H1 (cell line): Measurements from ENCODE around the gene TLR2. TPM values are rescaled to one million over a fixed set of nuclear protein-coding genes. Genes with fewer than 3 reads are reported as not detected.

Source experiments
- CTCF ChIA-PET: fragments of 300-600 bp; sonication (Branson Sonifier 250); formaldehyde crosslinking; loops from one replicate; lab custom pipeline; 2021; ENCODE audit not compliant: partially characterized antibody; lab: Charles Lee
- POLR2A ChIA-PET: fragments of 300-600 bp; sonication (Branson Sonifier 250); formaldehyde crosslinking; loops from one replicate; lab custom pipeline; 2021; ENCODE audit warnings: inconsistent platforms; ENCODE audit not compliant: partially characterized antibody; lab: Charles Lee
- DNase-seq, 2 experiments: peaks; one replicate each; pipeline versions ENCODE4 v3.0.0 to v3.0.0-alpha.2; 2010 to 2022; ENCODE audit warnings: low spot score in 2 of 2, low read depth in 1 of 2, mixed read lengths in 1 of 2
- FAIRE-seq: peaks from 2 replicates; lab custom pipeline; 2011; peaks lifted over from hg19 to GRCh38; lab: Jason Lieb, UNC
- H2AFZ ChIP-seq: 2 replicates; pipeline ENCODE4 v1.8.1; 2012; ENCODE audit warnings: low read length, inconsistent platforms
- H2AK5ac ChIP-seq: 2 replicates; pipeline ENCODE4 v1.6.1; 2013; ENCODE audit warnings: low read depth, low read length
- H2BK120ac ChIP-seq: replicated peaks from 2 replicates; pipeline ENCODE3; 2013; ENCODE audit warnings: low read depth, low read length, inconsistent platforms
- H2BK12ac ChIP-seq: 2 replicates; pipeline ENCODE4 v1.6.1; 2013; ENCODE audit warnings: low read depth, low read length
- H2BK15ac ChIP-seq: 2 replicates; pipeline ENCODE4 v1.6.1; 2013; ENCODE audit warnings: low read length
- H2BK20ac ChIP-seq: 2 replicates; pipeline ENCODE4 v1.6.1; 2013; ENCODE audit warnings: low read length
- H2BK5ac ChIP-seq: 2 replicates; pipeline ENCODE4 v1.6.1; 2013; ENCODE audit warnings: low read depth, low read length
- H3K14ac ChIP-seq: 2 replicates; pipeline ENCODE4 v1.6.1; 2013; ENCODE audit warnings: inconsistent platforms; ENCODE audit not compliant: insufficient read length
- H3K18ac ChIP-seq: 2 replicates; pipeline ENCODE4 v1.6.1; 2013; ENCODE audit warnings: low read length; ENCODE audit errors: extremely low read depth
- H3K23ac ChIP-seq: 2 replicates; pipeline ENCODE4 v1.6.1; 2013; ENCODE audit warnings: inconsistent platforms; ENCODE audit not compliant: insufficient read length
- H3K23me2 ChIP-seq: 2 replicates; pipeline ENCODE4 v1.6.1; 2013; ENCODE audit warnings: low read depth, low read length
- H3K27ac ChIP-seq: 2 replicates; pipeline ENCODE4 v1.6.1; 2011; ENCODE audit warnings: low read depth, low read length, inconsistent platforms
- H3K27me3 ChIP-seq, 4 experiments: replicated peaks in 1 of 4; 1 replicate in 1 of 4; 2 replicates in 3 of 4; pipeline versions ENCODE4 v1.6.1 to v1.8.1; 2011 to 2013; ENCODE audit warnings: low read length in 3 of 4, mild to moderate bottlenecking in 3 of 4, inconsistent platforms in 2 of 4, mixed read lengths in 2 of 4, moderate library complexity in 1 of 4; ENCODE audit not compliant: control insufficient read depth in 3 of 4, insufficient read depth in 3 of 4; ENCODE audit errors: extremely low read depth in 1 of 4
- H3K36me3 ChIP-seq, 4 experiments: 2 replicates each; pipeline versions ENCODE4 v1.6.1 to v1.8.1; 2011 to 2013; ENCODE audit warnings: mild to moderate bottlenecking in 4 of 4, low read length in 3 of 4, moderate library complexity in 2 of 4, control low read depth in 1 of 4, inconsistent platforms in 1 of 4; ENCODE audit not compliant: insufficient read depth in 4 of 4, control insufficient read depth in 2 of 4
- H3K4ac ChIP-seq: replicated peaks from 2 replicates; pipeline ENCODE3; 2013; ENCODE audit warnings: low read length, low read depth, mixed read lengths, inconsistent platforms; ENCODE audit not compliant: insufficient read length
- H3K4me1 ChIP-seq, 4 experiments: replicated peaks in 1 of 4; 1 replicate in 1 of 4; 2 replicates in 3 of 4; pipeline versions ENCODE4 v1.6.1 to v1.8.1; 2011 to 2013; ENCODE audit warnings: low read length in 3 of 4, inconsistent platforms in 2 of 4, mixed read lengths in 1 of 4; ENCODE audit not compliant: insufficient read depth in 4 of 4, control insufficient read depth in 3 of 4
- H3K4me2 ChIP-seq, 2 experiments: 2 replicates each; pipeline versions ENCODE4 v1.6.1 to v1.8.1; 2011 to 2013; ENCODE audit warnings: low read depth in 2 of 2, low read length in 2 of 2, control low read depth in 1 of 2, inconsistent platforms in 1 of 2, mild to moderate bottlenecking in 1 of 2; ENCODE audit not compliant: insufficient read depth in 1 of 2
- H3K4me3 ChIP-seq, 4 experiments: fragments of 200-600, 300-600 bp in 1 of 4; sonication (generic), shearing (Covaris generic), sonication (Bioruptor Twin) in 1 of 4; 2 replicates each; pipeline versions ENCODE4 v1.5.1 to v1.8.1; 2011 to 2016; ENCODE audit warnings: low read length in 4 of 4, low read depth in 3 of 4, control low read depth in 2 of 4, inconsistent platforms in 2 of 4, mild to moderate bottlenecking in 2 of 4, mixed read lengths in 1 of 4, moderate library complexity in 1 of 4; ENCODE audit not compliant: insufficient read depth in 2 of 4; ENCODE audit errors: extremely low read depth in 1 of 4
- H3K56ac ChIP-seq: replicated peaks from 2 replicates; pipeline ENCODE3; 2013; ENCODE audit warnings: low read depth, mild to moderate bottlenecking, mixed read lengths, low read length, inconsistent platforms; ENCODE audit not compliant: insufficient read length
- H3K79me1 ChIP-seq: 2 replicates; pipeline ENCODE4 v1.6.1; 2013; ENCODE audit warnings: low read depth, low read length, control low read depth
- H3K79me2 ChIP-seq, 2 experiments: 2 replicates each; pipeline versions ENCODE4 v1.6.1 to v1.8.1; 2012 to 2013; ENCODE audit warnings: low read length in 2 of 2, mild to moderate bottlenecking in 2 of 2, inconsistent platforms in 1 of 2; ENCODE audit not compliant: insufficient read depth in 2 of 2, control insufficient read depth in 1 of 2
- H3K9ac ChIP-seq, 4 experiments: replicated peaks in 1 of 4; 1 replicate in 1 of 4; 2 replicates in 3 of 4; pipeline versions ENCODE4 v1.6.1 to v1.8.1; 2011 to 2013; ENCODE audit warnings: low read depth in 3 of 4, low read length in 3 of 4, control low read depth in 2 of 4, mild to moderate bottlenecking in 2 of 4, moderate library complexity in 2 of 4, inconsistent platforms in 1 of 4; ENCODE audit errors: extremely low read depth in 1 of 4
- H3K9me3 ChIP-seq, 2 experiments: 2 replicates each; pipeline versions ENCODE4 v1.6.1 to v1.8.1; 2012 to 2013; ENCODE audit warnings: mild to moderate bottlenecking in 2 of 2, moderate library complexity in 2 of 2, control low read depth in 1 of 2, inconsistent platforms in 1 of 2, low read depth in 1 of 2, low read length in 1 of 2, mixed read lengths in 1 of 2; ENCODE audit not compliant: insufficient read depth in 2 of 2
- H4K20me1 ChIP-seq, 2 experiments: replicated peaks in 1 of 2; 2 replicates each; pipeline versions ENCODE3 to v1.8.1; 2011 to 2013; ENCODE audit warnings: inconsistent platforms in 2 of 2, low read length in 2 of 2, mild to moderate bottlenecking in 1 of 2; ENCODE audit not compliant: insufficient read depth in 2 of 2, control insufficient read depth in 1 of 2
- H4K5ac ChIP-seq: 2 replicates; pipeline ENCODE4 v1.6.1; 2013; ENCODE audit warnings: low read length, low read depth, mixed read lengths, inconsistent platforms; ENCODE audit not compliant: insufficient read length
- H4K8ac ChIP-seq: 2 replicates; pipeline ENCODE4 v1.8.0; 2013; ENCODE audit warnings: mild to moderate bottlenecking, moderate library complexity, low read length, inconsistent platforms; ENCODE audit not compliant: insufficient read depth; ENCODE audit errors: extremely low read depth
- H4K91ac ChIP-seq: replicated peaks from 2 replicates; pipeline ENCODE3; 2013; ENCODE audit warnings: low read length, mixed read lengths, inconsistent platforms; ENCODE audit not compliant: insufficient read length
- CHD2 ChIP-seq: IDR thresholded peaks from 2 replicates; pipeline ENCODE4 v1.6.1; 2012; ENCODE audit warnings: low read length, improper control_type of control experiment
- GTF2F1 ChIP-seq: IDR thresholded peaks from 2 replicates; pipeline ENCODE4 v1.6.1; 2012; ENCODE audit warnings: low read depth, low read length, improper control_type of control experiment, borderline replicate concordance
- HDAC6 ChIP-seq: IDR thresholded peaks from one replicate; pipeline ENCODE4 v1.7.1; 2012; ENCODE audit warnings: low read depth, mild to moderate bottlenecking, inconsistent platforms, low read length, moderate library complexity
- PHF8 ChIP-seq: fragments of 200-600 bp; sonication (generic); conservative IDR thresholded peaks from 2 replicates; pipeline ENCODE4 v1.7.1; 2012; ENCODE audit warnings: low read depth, mild to moderate bottlenecking, inconsistent platforms, low read length, moderate library complexity
- POLR2AphosphoS5 ChIP-seq: IDR thresholded peaks from 2 replicates; pipeline ENCODE4 v1.6.1; 2011; ENCODE audit warnings: low read depth, low read length
- RNF2 ChIP-seq: fragments of 200-900, 300-1000 bp; sonication (generic); IDR thresholded peaks from 2 replicates; pipeline ENCODE4 v1.7.1; 2016; ENCODE audit warnings: borderline replicate concordance, low read depth, mild to moderate bottlenecking, antibody characterized with exemption, low read length; ENCODE audit not compliant: poor library complexity, severe bottlenecking; ENCODE audit errors: missing control alignments
- SAP30 ChIP-seq: fragments of 300-600 bp; sonication (generic); IDR thresholded peaks from 2 replicates; pipeline ENCODE4 v1.7.1; 2012; ENCODE audit warnings: low read length, moderate library complexity, mild to moderate bottlenecking, inconsistent platforms; ENCODE audit not compliant: insufficient read depth, insufficient replicate concordance
- SP4 ChIP-seq: IDR thresholded peaks from 2 replicates; pipeline ENCODE4 v1.6.1; 2012; ENCODE audit warnings: low read length, inconsistent platforms
- ZNF274 ChIP-seq: IDR thresholded peaks from 2 replicates; pipeline ENCODE4 v1.7.0; 2012; ENCODE audit warnings: low read length, borderline replicate concordance; ENCODE audit errors: extremely low read depth
- WGBS, 2 experiments: shearing (Covaris generic) in 1 of 2; methylation state at CpG; one replicate each; pipeline versions ENCODE4 v1.1.6 to v1.1.7; 2013 to 2015; ENCODE audit warnings: low lambda C conversion rate in 2 of 2, mixed read lengths in 2 of 2, inconsistent platforms in 1 of 2, low coverage in 1 of 2, missing lambda C conversion rate in 1 of 2; ENCODE audit not compliant: insufficient replicate concordance in 2 of 2, insufficient coverage in 1 of 2, insufficient read length in 1 of 2; ENCODE audit errors: extremely low coverage in 1 of 2, missing lambda C conversion rate in 1 of 2; 5-methylcytosine and 5-hydroxymethylcytosine counted together
- polyA plus RNA-seq, 7 experiments: library from polyadenylated mRNA; depleted of rRNA in 3 of 7; stranded (reverse) in 5 of 7; unstranded in 2 of 7; fragments of >200 nt in 5 of 7; fragments of 200-250 nt in 2 of 7; gene quantifications; 1 replicate in 5 of 7; 2 replicates in 1 of 7; 4 replicates in 1 of 7; pipeline versions ENCODE4 v1.2.1 to v1.2.3, GENCODE V29; 2011 to 2013; ENCODE audit warnings: missing spikeins in 2 of 7, mixed read lengths in 2 of 7
- total RNA-seq: library from RNA; stranded (reverse); fragmentation: NEBNext Ultra II Directional; extraction: Animal tissue kit (Norgen Biotek cat#: 25700); gene quantifications from 2 replicates; pipeline ENCODE4 v1.2.1, GENCODE V29; 2021

The TLR2 gene
- total and polyA plus RNA-seq, 2 of the 8 experiments (the other 6 are each of a cell fraction or from before 2014, with no cell fraction given): 1.3 TPM

DNA sequence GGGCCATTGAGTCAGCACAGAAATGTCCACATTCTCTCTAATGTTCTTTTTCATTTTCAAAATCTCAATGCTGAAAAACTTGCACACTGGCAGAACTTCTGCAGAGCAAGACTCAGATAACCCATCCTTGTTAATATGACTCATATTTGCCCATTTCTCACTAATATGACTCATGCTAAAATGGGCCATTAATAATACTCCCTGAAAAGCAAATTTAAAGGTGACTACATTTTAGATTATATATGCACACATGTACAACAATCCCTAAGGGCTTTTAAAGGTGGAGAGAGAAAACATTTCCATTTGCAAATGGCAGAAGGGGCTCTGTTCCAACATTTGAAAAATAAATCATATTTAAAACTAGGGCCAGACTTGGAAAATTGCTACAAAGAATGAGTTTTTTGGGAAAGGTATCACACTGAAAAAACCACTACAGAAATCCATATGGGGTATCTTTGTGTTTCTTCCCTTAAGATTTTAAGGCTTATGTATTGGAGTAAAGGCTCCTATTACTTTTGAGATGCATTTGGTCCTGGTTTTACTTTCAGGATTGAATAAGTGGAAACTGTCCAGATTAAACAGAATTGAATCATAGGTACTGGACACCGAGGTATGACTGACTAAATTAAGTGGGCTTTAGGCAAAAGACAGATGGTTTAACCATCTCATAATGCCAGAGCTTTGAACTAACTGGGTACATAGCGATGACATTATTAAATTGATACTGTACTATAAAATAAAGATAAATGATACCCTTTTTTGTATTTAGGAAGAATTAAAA, 30.0 kb downstream of the TLR2 start:
- WGBS, 2 experiments: 88% methylated on average over 2 of the region's 2 CpGs; no CpG with 5 or more reads in 1 of the 2 experiments
- no peaks in the 10 kb centered on the region for H4K20me1 ChIP-seq
- H3K27ac ChIP-seq: no peak overlapping the region
- H3K4ac ChIP-seq: no peak overlapping the region
- H2BK120ac ChIP-seq: no peak overlapping the region
- H3K56ac ChIP-seq: no peak overlapping the region
- H4K8ac ChIP-seq: no peak overlapping the region
- no peaks in the 10 kb centered on the region for H3K36me3 ChIP-seq
- H2BK15ac ChIP-seq: no peak overlapping the region
- ChIA-PET CTCF (no interaction called here), POLR2A (no interaction called here)
- no peak overlapping the region for H4K5ac ChIP-seq
- no peak overlapping the region for H2BK12ac ChIP-seq
- H3K9ac ChIP-seq: no peak overlapping the region
- no peak overlapping the region for H2AFZ ChIP-seq
- DNase-seq (no peak), FAIRE-seq (no peak)
- H3K14ac ChIP-seq: no peak overlapping the region
- no peaks in the 10 kb centered on the region for H3K4me1 ChIP-seq
- no peak overlapping the region for H3K18ac ChIP-seq
- H3K9me3 ChIP-seq: no peaks in the 10 kb centered on the region
- H2BK5ac ChIP-seq: no peak overlapping the region
- no peak overlapping the region for H3K4me3 ChIP-seq
- no peak overlapping the region for H2AK5ac ChIP-seq
- no peak overlapping the region for H4K91ac ChIP-seq
- no peaks in the 10 kb centered on the region for H3K79me1 ChIP-seq
- H3K27me3 ChIP-seq: no peaks in the 10 kb centered on the region
- H3K23ac ChIP-seq: no peak overlapping the region
- no peaks in the 10 kb centered on the region for H3K23me2 ChIP-seq
- H2BK20ac ChIP-seq: no peak overlapping the region
- no peak overlapping the region for H3K4me2 ChIP-seq
- no peaks in the 10 kb centered on the region for H3K79me2 ChIP-seq
- TF ChIP-seq RNF2 (no peak), GTF2F1 (no peak), HDAC6 (no peak), PHF8 (no peak), ZNF274 (no peak), SAP30 (no peak), SP4 (no peak), CHD2 (no peak), POLR2AphosphoS5 (no peak)
